Measurements from ENCODE around the gene CAPN15. TPM values are rescaled to one million over a fixed set of nuclear protein-coding genes. Genes with fewer than 3 reads are reported as not detected.
"Not testable (repeated sequence)": the region's sequence is repeated elsewhere in the genome, so short reads cannot be mapped to it uniquely, and the experiment has no call there.

CAPN15 gene
- total RNA-seq (17.2 TPM), polyA plus RNA-seq (ENCODE audit: insufficient read depth in 1 of 8, insufficient read length in 8 of 8, low replicate concordance in 1 of 8) (10 to 100 TPM; 20.0 to 36.7 (median 30.5) TPM)
- long read RNA-seq, donor 1, partial matches to known transcripts, result 0 of 2 reads
- long read RNA-seq, donor 1, other reads (novel, unspliced or antisense), result 0 of 2 reads
- long read RNA-seq, donor 2, partial matches to known transcripts, result 0 of 3 reads
- long read RNA-seq, donor 2, other reads (novel, unspliced or antisense), result 0 of 3 reads
- long read RNA-seq, donor 3, full-length matches to known transcripts, result 2 of 2 reads
- long read RNA-seq, donor 3, partial matches to known transcripts, result 0 of 2 reads
- long read RNA-seq, donor 3, other reads (novel, unspliced or antisense), result 0 of 2 reads
- long read RNA-seq, donor 4, partial matches to known transcripts, result 0 of 1 reads
- long read RNA-seq, donor 4, other reads (novel, unspliced or antisense), result 0 of 1 reads
- long read RNA-seq, donor 5, full-length matches to known transcripts, result 3 of 3 reads
- long read RNA-seq, donor 5, partial matches to known transcripts, result 0 of 3 reads
- long read RNA-seq, donor 5, other reads (novel, unspliced or antisense), result 0 of 3 reads
- long read RNA-seq, donor 6, partial matches to known transcripts, result 0 of 1 reads
- long read RNA-seq, donor 6, other reads (novel, unspliced or antisense), result 0 of 1 reads
- long read RNA-seq, donor 7, partial matches to known transcripts, result 0 of 1 reads
- long read RNA-seq, donor 7, other reads (novel, unspliced or antisense), result 0 of 1 reads
- long read RNA-seq, donor 8, partial matches to known transcripts, result 0 of 1 reads
- long read RNA-seq, donor 8, other reads (novel, unspliced or antisense), result 0 of 1 reads
- long read RNA-seq, donor 9, partial matches to known transcripts, result 0 of 1 reads
- long read RNA-seq, donor 9, other reads (novel, unspliced or antisense), result 0 of 1 reads
- long read RNA-seq, donor 10, partial matches to known transcripts, result 0 of 2 reads
- long read RNA-seq, donor 10, other reads (novel, unspliced or antisense), result 0 of 2 reads
- long read RNA-seq, donor 11, result 0 reads

- under 1% methylated on average over 129 of the region's 129 CpGs for WGBS (ENCODE audit: insufficient coverage)
- H3K36me3 ChIP-seq (ENCODE audit: control insufficient read depth, insufficient read depth, low read length), result peaks cover 19% of the 10 kb centered on the region
- peak within 1 kb of the TSS; percentile 95 for H3K27ac ChIP-seq (ENCODE audit: low read length)
- H3K4me1 ChIP-seq (ENCODE audit: control insufficient read depth, insufficient read depth, low read length), result peaks cover 37% of the 10 kb centered on the region
- H3K9me3 ChIP-seq (replicated peaks; ENCODE audit: control insufficient read depth, low read depth, low read length), result no peaks in the 10 kb centered on the region
- peak; percentile 95 for DNase-seq
- H3K27me3 ChIP-seq (ENCODE audit: control insufficient read depth, insufficient read depth, low read length), result no peaks in the 10 kb centered on the region
- peak within 1 kb of the TSS; percentile 90 for H3K4me3 ChIP-seq (ENCODE audit: low read length)
Observed at GRCh38 chr16:527015-527903, at the start of gene CAPN15. Gene CAPN15 (plus strand): TSS chr16:527712. CDS start chr16:546839, 19,127 bp downstream.

GRCh38 chr16:478287-478686 is 49.2 kb upstream of the CAPN15 start:
- H3K27me3 ChIP-seq (ENCODE audit: control insufficient read depth, insufficient read depth, low read length); H3K4me3 ChIP-seq (ENCODE audit: low read length); H3K9me3 ChIP-seq (replicated peaks; ENCODE audit: control insufficient read depth, low read depth, low read length); H3K27ac ChIP-seq (ENCODE audit: low read length); H3K4me1 ChIP-seq (ENCODE audit: control insufficient read depth, insufficient read depth, low read length); DNase-seq: not testable (repeated sequence)
- H3K36me3 ChIP-seq (ENCODE audit: control insufficient read depth, insufficient read depth, low read length), result peaks cover 18% of the 10 kb centered on the region
- WGBS (ENCODE audit: insufficient coverage), result 80% methylated on average over 1 of the region's 10 CpGs

GRCh38 chr16:482468-483185 is 44.9 kb upstream of the CAPN15 start:
- DNase-seq, result no peak
- 85% methylated on average over 25 of the region's 31 CpGs for WGBS (ENCODE audit: insufficient coverage)
- H3K27ac ChIP-seq (ENCODE audit: low read length), result no peak overlapping the region
- H3K36me3 ChIP-seq (ENCODE audit: control insufficient read depth, insufficient read depth, low read length), result peaks cover 21% of the 10 kb centered on the region
- H3K27me3 ChIP-seq (ENCODE audit: control insufficient read depth, insufficient read depth, low read length), result no peaks in the 10 kb centered on the region
- H3K4me3 ChIP-seq (ENCODE audit: low read length), result no peak overlapping the region
- H3K4me1 ChIP-seq (ENCODE audit: control insufficient read depth, insufficient read depth, low read length), result peaks cover 16% of the 10 kb centered on the region
- H3K9me3 ChIP-seq (replicated peaks; ENCODE audit: control insufficient read depth, low read depth, low read length), result no peaks in the 10 kb centered on the region

GRCh38 chr16:483341-484075 is 44.0 kb upstream of the CAPN15 start:
- Histone ChIP-seq H3K27me3 (ENCODE audit: control insufficient read depth, insufficient read depth, low read length) (no peaks in the 10 kb centered on the region), H3K4me3 (ENCODE audit: low read length) (no peak overlapping the region), H3K36me3 (ENCODE audit: control insufficient read depth, insufficient read depth, low read length) (peaks cover 21% of the 10 kb centered on the region), H3K4me1 (ENCODE audit: control insufficient read depth, insufficient read depth, low read length) (peaks cover 17% of the 10 kb centered on the region), H3K9me3 (replicated peaks; ENCODE audit: control insufficient read depth, low read depth, low read length) (no peaks in the 10 kb centered on the region), H3K27ac (ENCODE audit: low read length) (peak overlapping the region; percentile 35)
- WGBS (ENCODE audit: insufficient coverage), result 62% methylated on average over 12 of the region's 14 CpGs
- no peak for DNase-seq

GRCh38 chr16:489606-490005 is 37.9 kb upstream of the CAPN15 start:
- DNase-seq, result no peak
- Histone ChIP-seq H3K36me3 (ENCODE audit: control insufficient read depth, insufficient read depth, low read length) (peaks cover 39% of the 10 kb centered on the region), H3K27ac (ENCODE audit: low read length) (no peak overlapping the region), H3K27me3 (ENCODE audit: control insufficient read depth, insufficient read depth, low read length) (no peaks in the 10 kb centered on the region), H3K4me3 (ENCODE audit: low read length) (no peak overlapping the region), H3K9me3 (replicated peaks; ENCODE audit: control insufficient read depth, low read depth, low read length) (no peaks in the 10 kb centered on the region), H3K4me1 (ENCODE audit: control insufficient read depth, insufficient read depth, low read length) (peaks cover 4% of the 10 kb centered on the region)
- 83% methylated on average over 16 of the region's 16 CpGs for WGBS (ENCODE audit: insufficient coverage)

- DNase-seq, result no peak
- Histone ChIP-seq H3K4me1 (ENCODE audit: control insufficient read depth, insufficient read depth, low read length) (peaks cover 4% of the 10 kb centered on the region), H3K36me3 (ENCODE audit: control insufficient read depth, insufficient read depth, low read length) (peaks cover 39% of the 10 kb centered on the region), H3K9me3 (replicated peaks; ENCODE audit: control insufficient read depth, low read depth, low read length) (no peaks in the 10 kb centered on the region), H3K27ac (ENCODE audit: low read length) (no peak overlapping the region), H3K4me3 (ENCODE audit: low read length) (no peak overlapping the region), H3K27me3 (ENCODE audit: control insufficient read depth, insufficient read depth, low read length) (no peaks in the 10 kb centered on the region)
- 79% methylated on average over 9 of the region's 10 CpGs for WGBS (ENCODE audit: insufficient coverage)
Observed at GRCh38 chr16:490768-491167, 36.7 kb upstream of the CAPN15 start.

- H3K27me3 ChIP-seq (ENCODE audit: control insufficient read depth, insufficient read depth, low read length), result no peaks in the 10 kb centered on the region
- H3K9me3 ChIP-seq (replicated peaks; ENCODE audit: control insufficient read depth, low read depth, low read length), result no peaks in the 10 kb centered on the region
- no peak for DNase-seq
- peaks cover 39% of the 10 kb centered on the region for H3K36me3 ChIP-seq (ENCODE audit: control insufficient read depth, insufficient read depth, low read length)
- no peak overlapping the region for H3K27ac ChIP-seq (ENCODE audit: low read length)
- peaks cover 4% of the 10 kb centered on the region for H3K4me1 ChIP-seq (ENCODE audit: control insufficient read depth, insufficient read depth, low read length)
- 80% methylated on average over 9 of the region's 19 CpGs for WGBS (ENCODE audit: insufficient coverage)
- H3K4me3 ChIP-seq (ENCODE audit: low read length), result no peak overlapping the region
Observed at GRCh38 chr16:491220-491919, 36.1 kb upstream of the CAPN15 start.

GRCh38 chr16:492211-492875 is 35.2 kb upstream of the CAPN15 start:
- H3K27ac ChIP-seq (ENCODE audit: low read length), result no peak overlapping the region
- H3K4me3 ChIP-seq (ENCODE audit: low read length), result no peak overlapping the region
- peaks cover 41% of the 10 kb centered on the region for H3K36me3 ChIP-seq (ENCODE audit: control insufficient read depth, insufficient read depth, low read length)
- 91% methylated on average over 17 of the region's 30 CpGs for WGBS (ENCODE audit: insufficient coverage)
- H3K9me3 ChIP-seq (replicated peaks; ENCODE audit: control insufficient read depth, low read depth, low read length), result no peaks in the 10 kb centered on the region
- peaks cover 4% of the 10 kb centered on the region for H3K4me1 ChIP-seq (ENCODE audit: control insufficient read depth, insufficient read depth, low read length)
- no peaks in the 10 kb centered on the region for H3K27me3 ChIP-seq (ENCODE audit: control insufficient read depth, insufficient read depth, low read length)
- no peak for DNase-seq
